ENCODE data around the gene LINC01488.

LINC01488 gene

GRCh38 chr11:69487849-69488542, 6.5 kb downstream of the LINC01488 start:
- no peak overlapping the region for H3K4me2 ChIP-seq (ENCODE audit: low read length)

DNA sequence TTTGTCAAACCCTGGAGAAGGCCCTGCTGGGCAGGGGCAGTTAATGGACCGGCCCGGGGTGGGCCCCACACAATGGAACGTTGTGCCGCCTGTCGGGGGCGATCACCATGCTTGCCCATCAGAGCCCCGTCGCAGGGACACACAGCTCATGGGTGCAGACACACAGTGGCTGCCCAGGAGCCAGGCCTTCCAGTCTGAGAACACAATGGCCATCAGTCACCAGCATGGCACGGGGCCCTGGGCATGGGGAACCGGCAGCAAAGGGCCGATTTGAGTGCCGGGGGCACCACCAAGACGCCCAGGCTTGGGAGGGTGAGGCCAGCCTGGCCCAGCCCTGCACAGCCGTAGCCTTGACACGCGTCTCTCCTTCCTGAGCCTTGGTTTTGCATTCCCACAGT, 7.1 kb downstream of the LINC01488 start:
- H3K27me3 ChIP-seq (ENCODE audit: control insufficient read depth, low read length): no peaks in the 10 kb centered on the region
- no peaks in the 10 kb centered on the region for H3K79me2 ChIP-seq (ENCODE audit: control insufficient read depth, low read length)
- H3K4me2 ChIP-seq (ENCODE audit: low read length): no peak overlapping the region
- TF ChIP-seq EZH2phosphoT487 (IDR thresholded peaks at IDR 0.05; ENCODE audit: borderline replicate concordance, low read length): no peak
- TF ChIP-seq, protein P1, sequence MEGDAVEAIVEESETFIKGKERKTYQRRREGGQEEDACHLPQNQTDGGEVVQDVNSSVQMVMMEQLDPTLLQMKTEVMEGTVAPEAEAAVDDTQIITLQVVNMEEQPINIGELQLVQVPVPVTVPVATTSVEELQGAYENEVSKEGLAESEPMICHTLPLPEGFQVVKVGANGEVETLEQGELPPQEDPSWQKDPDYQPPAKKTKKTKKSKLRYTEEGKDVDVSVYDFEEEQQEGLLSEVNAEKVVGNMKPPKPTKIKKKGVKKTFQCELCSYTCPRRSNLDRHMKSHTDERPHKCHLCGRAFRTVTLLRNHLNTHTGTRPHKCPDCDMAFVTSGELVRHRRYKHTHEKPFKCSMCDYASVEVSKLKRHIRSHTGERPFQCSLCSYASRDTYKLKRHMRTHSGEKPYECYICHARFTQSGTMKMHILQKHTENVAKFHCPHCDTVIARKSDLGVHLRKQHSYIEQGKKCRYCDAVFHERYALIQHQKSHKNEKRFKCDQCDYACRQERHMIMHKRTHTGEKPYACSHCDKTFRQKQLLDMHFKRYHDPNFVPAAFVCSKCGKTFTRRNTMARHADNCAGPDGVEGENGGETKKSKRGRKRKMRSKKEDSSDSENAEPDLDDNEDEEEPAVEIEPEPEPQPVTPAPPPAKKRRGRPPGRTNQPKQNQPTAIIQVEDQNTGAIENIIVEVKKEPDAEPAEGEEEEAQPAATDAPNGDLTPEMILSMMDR (IDR thresholded peaks at IDR 0.05; ENCODE audit: low read depth, low read length, poor library complexity, severe bottlenecking): no peak
- H3K4me1 ChIP-seq (ENCODE audit: control insufficient read depth, low read length): no peaks in the 10 kb centered on the region
- no peaks in the 10 kb centered on the region for H3K36me3 ChIP-seq (ENCODE audit: control insufficient read depth, low read length)
- no peaks in the 10 kb centered on the region for H3K9me2 ChIP-seq (replicated peaks; ENCODE audit: control insufficient read depth, low read length)
- H3K9me3 ChIP-seq (ENCODE audit: control insufficient read depth, insufficient read depth, low read length): no peaks in the 10 kb centered on the region
- H3K4me3 ChIP-seq (ENCODE audit: low read length): no peak overlapping the region
- no peak overlapping the region for H3K27ac ChIP-seq (ENCODE audit: low read depth, low read length)
- H4K20me1 ChIP-seq (ENCODE audit: control insufficient read depth, insufficient read depth, low read depth, low read length): no peaks in the 10 kb centered on the region
- H3F3A ChIP-seq (ENCODE audit: control insufficient read depth, insufficient read depth): no peaks in the 10 kb centered on the region

More at GRCh38 chr11:69487849-69488542, 6.5 kb downstream of the LINC01488 start:
- no peaks in the 10 kb centered on the region for H3K9me3 ChIP-seq (ENCODE audit: control insufficient read depth, insufficient read depth, low read length)
- H3K4me1 ChIP-seq (ENCODE audit: control insufficient read depth, low read length): no peaks in the 10 kb centered on the region
- H3K9me2 ChIP-seq (replicated peaks; ENCODE audit: control insufficient read depth, low read length): no peaks in the 10 kb centered on the region
- no peak overlapping the region for H3K4me3 ChIP-seq (ENCODE audit: low read length)
- no peaks in the 10 kb centered on the region for H3K36me3 ChIP-seq (ENCODE audit: control insufficient read depth, low read length)
- H4K20me1 ChIP-seq (ENCODE audit: control insufficient read depth, insufficient read depth, low read depth, low read length): no peaks in the 10 kb centered on the region
- H3F3A ChIP-seq (ENCODE audit: control insufficient read depth, insufficient read depth): no peaks in the 10 kb centered on the region
- TF ChIP-seq EZH2phosphoT487 (IDR thresholded peaks at IDR 0.05; ENCODE audit: borderline replicate concordance, low read length): no peak
- TF ChIP-seq, protein P1 (IDR thresholded peaks at IDR 0.05; ENCODE audit: low read depth, low read length, poor library complexity, severe bottlenecking): no peak
- no peaks in the 10 kb centered on the region for H3K27me3 ChIP-seq (ENCODE audit: control insufficient read depth, low read length)
- H3K27ac ChIP-seq (ENCODE audit: low read depth, low read length): no peak overlapping the region
- H3K79me2 ChIP-seq (ENCODE audit: control insufficient read depth, low read length): no peaks in the 10 kb centered on the region

GRCh38 chr11:69489031-69489745, 7.7 kb downstream of the LINC01488 start:
- Histone ChIP-seq H3K27me3 (ENCODE audit: control insufficient read depth, low read length) (no peaks in the 10 kb centered on the region), H3K4me3 (ENCODE audit: low read length) (no peak overlapping the region), H3K9me3 (ENCODE audit: control insufficient read depth, insufficient read depth, low read length) (no peaks in the 10 kb centered on the region), H3K4me1 (ENCODE audit: control insufficient read depth, low read length) (no peaks in the 10 kb centered on the region), H3K36me3 (ENCODE audit: control insufficient read depth, low read length) (no peaks in the 10 kb centered on the region), H4K20me1 (ENCODE audit: control insufficient read depth, insufficient read depth, low read depth, low read length) (no peaks in the 10 kb centered on the region), H3K27ac (ENCODE audit: low read depth, low read length) (no peak overlapping the region), H3K4me2 (ENCODE audit: low read length) (no peak overlapping the region), H3K9me2 (replicated peaks; ENCODE audit: control insufficient read depth, low read length) (no peaks in the 10 kb centered on the region), H3K79me2 (ENCODE audit: control insufficient read depth, low read length) (no peaks in the 10 kb centered on the region), H3F3A (ENCODE audit: control insufficient read depth, insufficient read depth) (no peaks in the 10 kb centered on the region)
- no peak for TF ChIP-seq EZH2phosphoT487 (IDR thresholded peaks at IDR 0.05; ENCODE audit: borderline replicate concordance, low read length)
- TF ChIP-seq, protein P1 (IDR thresholded peaks at IDR 0.05; ENCODE audit: low read depth, low read length, poor library complexity, severe bottlenecking): no peak

Data from DOHH2 (cell line).